Measurements from ENCODE around the gene SPEN. TPM values are rescaled to one million over a fixed set of nuclear protein-coding genes. Genes with fewer than 3 reads are reported as not detected.

The SPEN gene
- total and polyA plus RNA-seq, 9 of the 15 experiments (the other 6 are each of a cell fraction or from before 2014, with no cell fraction given) = 5.7 to 87.5 (median 27.2) TPM

- TF ChIP-seq TFAP4 (CRISPR knock-in tag; IDR thresholded peaks at IDR 0.05; ENCODE audit: borderline replicate concordance) (peak; percentile 77; the same call in 1 of the 2 replicates), ZNF583 (CRISPR knock-in tag; IDR thresholded peaks at IDR 0.05) (peak; percentile 74), ZNF699 (CRISPR knock-in tag; IDR thresholded peaks at IDR 0.05; ENCODE audit: insufficient replicate concordance) (no peak), ZNF696 (CRISPR knock-in tag; conservative IDR thresholded peaks at IDR 0.05) (no peak), POLR2H (tag; IDR thresholded peaks at IDR 0.05; ENCODE audit: low read depth) (peak; percentile 95), KDM5B (IDR thresholded peaks at IDR 0.05; ENCODE audit: insufficient replicate concordance, low read depth, low read length) (peak; percentile 47), KAT8 (IDR thresholded peaks at IDR 0.05; ENCODE audit: low read depth) (no peak), E2F6 (IDR thresholded peaks at IDR 0.05; ENCODE audit: borderline replicate concordance in 1 of 2, extremely low read depth in 1 of 2, insufficient read depth in 1 of 2, insufficient read length in 1 of 2, low read depth in 1 of 2, low read length in 1 of 2, poor library complexity in 1 of 2, severe bottlenecking in 1 of 2) (peak; percentile 81 to 88), ZBTB1 (CRISPR knock-in tag; IDR thresholded peaks at IDR 0.05; ENCODE audit: borderline replicate concordance, low read depth) (no peak), CEBPB (tag; IDR thresholded peaks at IDR 0.05) (peak; percentile 65), NR1H2 (CRISPR knock-in tag; IDR thresholded peaks at IDR 0.05) (0 out of 2 replicates have a peak, but pooled peaks have one; percentile 70), SMARCC2 (IDR thresholded peaks at IDR 0.05; ENCODE audit: low read depth) (no peak), ARHGAP35 (IDR thresholded peaks at IDR 0.05; ENCODE audit: partially characterized antibody) (no peak), GTF2B (IDR thresholded peaks at IDR 0.05; ENCODE audit: extremely low read depth, insufficient read length) (no peak), BRF1 (IDR thresholded peaks at IDR 0.05; ENCODE audit: borderline replicate concordance, extremely low read depth, insufficient read length) (no peak), ILF3 (IDR thresholded peaks at IDR 0.05; ENCODE audit: borderline replicate concordance) (no peak), MCM2 (IDR thresholded peaks at IDR 0.05; ENCODE audit: low read depth) (no peak), ZNF143 (CRISPR knock-in tag; IDR thresholded peaks at IDR 0.05) (no peak; the same call in 1 of the 2 replicates), XRCC3 (IDR thresholded peaks at IDR 0.05) (no peak), ATF6 (CRISPR knock-in tag; IDR thresholded peaks at IDR 0.05) (peak; percentile 96; the same call in 1 of the 2 replicates), ZNF354B (CRISPR knock-in tag; IDR thresholded peaks at IDR 0.05) (no peak), DACH1 (IDR thresholded peaks at IDR 0.05; ENCODE audit: partially characterized antibody) (no peak)
Measured at GRCh38 chr1:15835741-15836510, 11.6 kb upstream of the SPEN start (continued).

Measured in K562 (cell line).